B cell (primary cell): ENCODE data around the gene SFT2D1.

Source experiments
- EZH2 ChIP-seq: IDR thresholded peaks from 2 replicates; pipeline ENCODE4 v1.6.1; 2012; ENCODE audit warnings: borderline replicate concordance, low read depth, mild to moderate bottlenecking, moderate library complexity, low read length; ENCODE audit not compliant: insufficient read depth, poor library complexity, severe bottlenecking
- TF ChIP-seq, protein P1 (sequence below): fragments of 200-600 bp; IDR thresholded peaks from one replicate; pipeline ENCODE4 v1.8.0; 2022; ENCODE audit warnings: antibody characterized with exemption, mild to moderate bottlenecking

DNA sequence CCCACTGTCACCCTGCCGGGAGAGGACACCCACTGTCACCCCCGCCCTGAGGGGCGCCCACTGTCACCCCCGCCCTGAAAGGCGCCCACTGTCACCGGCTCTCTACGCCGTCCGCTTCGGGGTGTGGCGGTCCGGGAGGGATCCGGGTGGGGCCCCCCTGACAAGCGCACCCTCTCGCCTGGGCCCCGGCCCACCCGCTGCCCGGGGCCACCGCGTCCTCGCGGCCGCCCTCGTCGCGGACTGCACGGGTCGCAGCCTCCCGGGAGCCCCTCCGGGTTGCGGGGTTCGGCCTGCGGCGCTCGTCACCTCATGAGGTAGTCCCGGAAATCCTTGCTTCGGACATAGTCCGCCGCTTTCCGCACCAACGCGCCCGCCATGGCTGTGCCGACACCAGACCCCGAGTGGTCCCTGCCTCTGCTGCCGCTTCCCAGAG, 40.2 kb upstream of the SFT2D1 start:
- TF ChIP-seq, protein P1, sequence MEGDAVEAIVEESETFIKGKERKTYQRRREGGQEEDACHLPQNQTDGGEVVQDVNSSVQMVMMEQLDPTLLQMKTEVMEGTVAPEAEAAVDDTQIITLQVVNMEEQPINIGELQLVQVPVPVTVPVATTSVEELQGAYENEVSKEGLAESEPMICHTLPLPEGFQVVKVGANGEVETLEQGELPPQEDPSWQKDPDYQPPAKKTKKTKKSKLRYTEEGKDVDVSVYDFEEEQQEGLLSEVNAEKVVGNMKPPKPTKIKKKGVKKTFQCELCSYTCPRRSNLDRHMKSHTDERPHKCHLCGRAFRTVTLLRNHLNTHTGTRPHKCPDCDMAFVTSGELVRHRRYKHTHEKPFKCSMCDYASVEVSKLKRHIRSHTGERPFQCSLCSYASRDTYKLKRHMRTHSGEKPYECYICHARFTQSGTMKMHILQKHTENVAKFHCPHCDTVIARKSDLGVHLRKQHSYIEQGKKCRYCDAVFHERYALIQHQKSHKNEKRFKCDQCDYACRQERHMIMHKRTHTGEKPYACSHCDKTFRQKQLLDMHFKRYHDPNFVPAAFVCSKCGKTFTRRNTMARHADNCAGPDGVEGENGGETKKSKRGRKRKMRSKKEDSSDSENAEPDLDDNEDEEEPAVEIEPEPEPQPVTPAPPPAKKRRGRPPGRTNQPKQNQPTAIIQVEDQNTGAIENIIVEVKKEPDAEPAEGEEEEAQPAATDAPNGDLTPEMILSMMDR: no peak
- TF ChIP-seq EZH2: no peak
